Panc1 (cell line): ENCODE measurements around the gene C4orf50. TPM values are rescaled to one million over a fixed set of nuclear protein-coding genes. Genes with fewer than 3 reads are reported as not detected.

Experiments
- ATAC-seq: fragments of 200-7000 bp; cut with Tn5 transposase; 2 replicates; pipeline ENCODE4 v1.9.1; 2020; ENCODE audit warnings: mild to moderate bottlenecking, moderate library complexity
- BruUV-seq: library from RNA; stranded (reverse); fragments of 400-500 nt; replicated peaks from 2 replicates; lab custom pipeline; 2021; lab: Mats Ljungman, UMichigan
- CTCF ChIA-PET: fragments of 300-600 bp; sonication (Branson Sonifier 250); formaldehyde crosslinking; loops from one replicate; lab custom pipeline; 2022; ENCODE audit warnings: antibody characterized with exemption; lab: Charles Lee
- POLR2A ChIA-PET: fragments of 300-600 bp; sonication (Branson Sonifier 250); formaldehyde crosslinking; loops from one replicate; lab custom pipeline; 2022; ENCODE audit warnings: antibody characterized with exemption; lab: Charles Lee
- DNase-seq: peaks from one replicate; pipeline ENCODE4 v3.0.0-alpha.2; 2010; ENCODE audit warnings: low read depth, low spot score
- H3K27ac ChIP-seq: 2 replicates; pipeline ENCODE4 v1.5.1; 2011; ENCODE audit warnings: mild to moderate bottlenecking, low read length, inconsistent platforms
- H3K27me3 ChIP-seq: fragments of 200-500 bp; sonication (Bioruptor generic); 2 replicates; pipeline ENCODE4 v1.6.0; 2014; ENCODE audit warnings: low read length, inconsistent platforms; ENCODE audit not compliant: control insufficient read depth, insufficient read depth
- H3K36me3 ChIP-seq: fragments of 200-500 bp; sonication (Bioruptor generic); 2 replicates; pipeline ENCODE4 v1.5.1; 2014; ENCODE audit warnings: inconsistent platforms, mild to moderate bottlenecking, low read length, moderate library complexity; ENCODE audit not compliant: control insufficient read depth, insufficient read depth
- H3K4me1 ChIP-seq: 2 replicates; pipeline ENCODE4 v1.5.1; 2011; ENCODE audit warnings: inconsistent platforms, mild to moderate bottlenecking, low read length, moderate library complexity; ENCODE audit not compliant: control insufficient read depth, insufficient read depth
- H3K4me3 ChIP-seq, 2 experiments: 2 replicates each; pipeline ENCODE4 v1.5.1; 2011 to 2012; ENCODE audit warnings: low read depth in 2 of 2, low read length in 2 of 2, mild to moderate bottlenecking in 2 of 2, inconsistent platforms in 1 of 2, moderate library complexity in 1 of 2
- H3K9me3 ChIP-seq: fragments of 200-500 bp; sonication (Bioruptor generic); 2 replicates; pipeline ENCODE4 v1.5.1; 2014; ENCODE audit warnings: low read depth, mild to moderate bottlenecking, inconsistent platforms, low read length, moderate library complexity; ENCODE audit not compliant: control insufficient read depth, insufficient read depth
- POLR2AphosphoS5 ChIP-seq: IDR thresholded peaks from 2 replicates; pipeline ENCODE4 v1.6.1; 2012; ENCODE audit warnings: mild to moderate bottlenecking, low read depth, low read length, moderate library complexity
- SIN3A ChIP-seq: IDR thresholded peaks from 2 replicates; pipeline ENCODE4 v1.6.1; 2012; ENCODE audit warnings: low read depth, mild to moderate bottlenecking, low read length, moderate library complexity, borderline replicate concordance; ENCODE audit not compliant: insufficient read depth
- TCF7L2 ChIP-seq: IDR thresholded peaks from 2 replicates; pipeline ENCODE4 v1.6.1; 2011; ENCODE audit warnings: mild to moderate bottlenecking, low read depth, low read length, inconsistent platforms
- in situ Hi-C: cut with HindIII; loops from 2 replicates; pipeline ENCODE4 v1.10.0; 2016; ENCODE audit warnings: low sequenced_read_pairs, low pct_unique_long_range_greater_than_20kb
- intact Hi-C: fragments of 100-400 bp; cut with micrococcal nuclease; formaldehyde crosslinking; loops from one replicate; pipeline ENCODE4 v1.10.0; 2022; ENCODE audit not compliant: unreplicated experiment
- total RNA-seq: library from RNA; stranded (reverse); gene quantifications from one replicate; pipeline ENCODE4 v1.2.1, GENCODE V29; 2021; ENCODE audit not compliant: unreplicated experiment
- TF ChIP-seq, protein P1 (sequence below), 2 experiments: IDR thresholded peaks; 2 replicates each; pipeline ENCODE4 v1.6.1; 2011 to 2012; ENCODE audit warnings: low read depth in 2 of 2, control low read depth in 1 of 2, low read length in 1 of 2, mild to moderate bottlenecking in 1 of 2, moderate library complexity in 1 of 2; ENCODE audit not compliant: insufficient read depth in 1 of 2
- TF ChIP-seq, protein P2 (sequence below): fragments of 450-650 bp; IDR thresholded peaks from 2 replicates; pipeline ENCODE4 v1.5.1; 2017; ENCODE audit warnings: mild to moderate bottlenecking

Gene C4orf50
- total RNA-seq, 1 experiment from 2014 or later, result under 0.01 TPM

DNA sequence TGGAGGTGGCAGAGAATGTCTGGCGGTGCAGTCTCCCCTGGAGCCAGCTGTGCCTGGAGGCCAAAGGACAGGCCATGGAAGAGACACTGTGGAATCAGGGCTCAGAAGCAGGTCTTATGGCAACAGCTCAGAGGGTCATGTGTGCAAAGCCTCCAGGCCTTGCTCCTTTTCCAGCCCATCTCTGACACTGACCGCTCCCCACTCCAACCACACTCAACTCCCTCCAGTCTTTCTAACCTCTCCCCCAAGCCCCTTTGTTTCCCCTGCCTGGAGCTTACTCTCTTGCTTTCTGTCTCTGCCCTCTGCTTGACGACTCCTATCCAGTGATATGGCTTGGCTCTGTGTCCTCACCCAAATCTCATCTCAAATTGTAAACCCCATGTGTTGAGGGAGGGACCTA is 91.1 kb downstream of the C4orf50 start:
- POLR2A ChIA-PET, result no interaction called here

DNA sequence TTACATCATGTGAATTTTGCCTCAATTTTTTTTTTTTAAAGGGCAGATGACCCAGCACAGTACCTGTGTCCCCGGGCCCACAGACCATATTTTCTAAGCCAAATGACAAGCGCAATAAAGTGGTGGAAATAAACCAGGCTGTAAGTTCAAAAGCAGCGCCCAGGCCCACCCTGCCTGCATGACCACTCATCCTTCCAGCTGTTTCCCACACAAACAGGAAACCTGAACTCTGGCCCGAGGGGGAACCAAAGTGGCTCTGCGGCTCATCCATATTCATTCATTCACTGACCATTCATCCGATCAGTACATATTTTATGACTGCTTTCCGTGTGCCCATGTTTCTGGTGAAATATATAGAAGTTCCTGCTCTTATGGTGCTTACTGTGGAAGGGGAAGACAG is 91.6 kb downstream of the C4orf50 start:
- intact Hi-C loops, result no loop called here
- ChIA-PET POLR2A (no interaction called here), CTCF (no interaction called here)
- H3K4me1 ChIP-seq, result no peaks in the 10 kb centered on the region
- H3K9me3 ChIP-seq, result no peaks in the 10 kb centered on the region
- no peaks in the 10 kb centered on the region for H3K27me3 ChIP-seq
- in situ Hi-C loops, result no loop called here
- no peak for TF ChIP-seq SIN3A
- TF ChIP-seq, protein P1, sequence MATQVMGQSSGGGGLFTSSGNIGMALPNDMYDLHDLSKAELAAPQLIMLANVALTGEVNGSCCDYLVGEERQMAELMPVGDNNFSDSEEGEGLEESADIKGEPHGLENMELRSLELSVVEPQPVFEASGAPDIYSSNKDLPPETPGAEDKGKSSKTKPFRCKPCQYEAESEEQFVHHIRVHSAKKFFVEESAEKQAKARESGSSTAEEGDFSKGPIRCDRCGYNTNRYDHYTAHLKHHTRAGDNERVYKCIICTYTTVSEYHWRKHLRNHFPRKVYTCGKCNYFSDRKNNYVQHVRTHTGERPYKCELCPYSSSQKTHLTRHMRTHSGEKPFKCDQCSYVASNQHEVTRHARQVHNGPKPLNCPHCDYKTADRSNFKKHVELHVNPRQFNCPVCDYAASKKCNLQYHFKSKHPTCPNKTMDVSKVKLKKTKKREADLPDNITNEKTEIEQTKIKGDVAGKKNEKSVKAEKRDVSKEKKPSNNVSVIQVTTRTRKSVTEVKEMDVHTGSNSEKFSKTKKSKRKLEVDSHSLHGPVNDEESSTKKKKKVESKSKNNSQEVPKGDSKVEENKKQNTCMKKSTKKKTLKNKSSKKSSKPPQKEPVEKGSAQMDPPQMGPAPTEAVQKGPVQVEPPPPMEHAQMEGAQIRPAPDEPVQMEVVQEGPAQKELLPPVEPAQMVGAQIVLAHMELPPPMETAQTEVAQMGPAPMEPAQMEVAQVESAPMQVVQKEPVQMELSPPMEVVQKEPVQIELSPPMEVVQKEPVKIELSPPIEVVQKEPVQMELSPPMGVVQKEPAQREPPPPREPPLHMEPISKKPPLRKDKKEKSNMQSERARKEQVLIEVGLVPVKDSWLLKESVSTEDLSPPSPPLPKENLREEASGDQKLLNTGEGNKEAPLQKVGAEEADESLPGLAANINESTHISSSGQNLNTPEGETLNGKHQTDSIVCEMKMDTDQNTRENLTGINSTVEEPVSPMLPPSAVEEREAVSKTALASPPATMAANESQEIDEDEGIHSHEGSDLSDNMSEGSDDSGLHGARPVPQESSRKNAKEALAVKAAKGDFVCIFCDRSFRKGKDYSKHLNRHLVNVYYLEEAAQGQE (IDR thresholded peaks at IDR 0.05; ENCODE audit: insufficient read depth in 1 of 2, low read depth in 2 of 2, low read length in 1 of 2), result no peak
- no peak for TF ChIP-seq TCF7L2
- TF ChIP-seq POLR2AphosphoS5, result no peak
- TF ChIP-seq, protein P2, sequence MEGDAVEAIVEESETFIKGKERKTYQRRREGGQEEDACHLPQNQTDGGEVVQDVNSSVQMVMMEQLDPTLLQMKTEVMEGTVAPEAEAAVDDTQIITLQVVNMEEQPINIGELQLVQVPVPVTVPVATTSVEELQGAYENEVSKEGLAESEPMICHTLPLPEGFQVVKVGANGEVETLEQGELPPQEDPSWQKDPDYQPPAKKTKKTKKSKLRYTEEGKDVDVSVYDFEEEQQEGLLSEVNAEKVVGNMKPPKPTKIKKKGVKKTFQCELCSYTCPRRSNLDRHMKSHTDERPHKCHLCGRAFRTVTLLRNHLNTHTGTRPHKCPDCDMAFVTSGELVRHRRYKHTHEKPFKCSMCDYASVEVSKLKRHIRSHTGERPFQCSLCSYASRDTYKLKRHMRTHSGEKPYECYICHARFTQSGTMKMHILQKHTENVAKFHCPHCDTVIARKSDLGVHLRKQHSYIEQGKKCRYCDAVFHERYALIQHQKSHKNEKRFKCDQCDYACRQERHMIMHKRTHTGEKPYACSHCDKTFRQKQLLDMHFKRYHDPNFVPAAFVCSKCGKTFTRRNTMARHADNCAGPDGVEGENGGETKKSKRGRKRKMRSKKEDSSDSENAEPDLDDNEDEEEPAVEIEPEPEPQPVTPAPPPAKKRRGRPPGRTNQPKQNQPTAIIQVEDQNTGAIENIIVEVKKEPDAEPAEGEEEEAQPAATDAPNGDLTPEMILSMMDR, result no peak
- ATAC-seq (no peak), DNase-seq (no peak)
- BruUV-seq, result no TSS peak
- H3K36me3 ChIP-seq, result no peaks in the 10 kb centered on the region
- H3K4me3 ChIP-seq, result no peak overlapping the region
- no peak overlapping the region for H3K27ac ChIP-seq

More for the DNA sequence above, 91.1 kb downstream of the C4orf50 start:
- CTCF ChIA-PET, result no interaction called here
- Histone ChIP-seq H3K4me3 (no peak overlapping the region), H3K27ac (no peak overlapping the region), H3K4me1 (no peaks in the 10 kb centered on the region), H3K27me3 (no peaks in the 10 kb centered on the region), H3K9me3 (no peaks in the 10 kb centered on the region), H3K36me3 (no peaks in the 10 kb centered on the region)
- ATAC-seq (no peak), DNase-seq (no peak)
- in situ Hi-C loops (no loop called here), intact Hi-C loops (no loop called here)
- no peak for TF ChIP-seq POLR2AphosphoS5
- no peak for TF ChIP-seq SIN3A
- TF ChIP-seq, protein P2, result no peak
- TF ChIP-seq, protein P1 (IDR thresholded peaks at IDR 0.05; ENCODE audit: insufficient read depth in 1 of 2, low read depth in 2 of 2, low read length in 1 of 2), result no peak
- TF ChIP-seq TCF7L2, result no peak
- BruUV-seq, result no TSS peak
